Astrocyte of the cerebellum (primary cell): Measurements from ENCODE around the gene MCM3AP.

ENCODE experiments used
- DNase-seq: peaks from one replicate; pipeline ENCODE4 v3.0.0-alpha.2; 2011; ENCODE audit warnings: low read depth
- H3K4me3 ChIP-seq: 2 replicates; pipeline ENCODE4 v1.5.1; 2011; ENCODE audit warnings: mild to moderate bottlenecking, low read depth, low read length, moderate library complexity
- CTCF ChIP-seq: IDR thresholded peaks from 2 replicates; pipeline ENCODE4 v1.5.1; 2012; ENCODE audit warnings: low read length, low read depth, moderate library complexity, mild to moderate bottlenecking; ENCODE audit errors: missing control alignments
- in situ Hi-C: cut with HindIII; loops from 2 replicates; pipeline ENCODE4 v1.10.0; 2017; ENCODE audit warnings: low sequenced_read_pairs

The MCM3AP gene

GRCh38 chr21:46284077-46284644 is 1.2 kb downstream of the MCM3AP start:
- H3K4me3 ChIP-seq = no peak overlapping the region
- DNase-seq = no peak
- TF ChIP-seq CTCF = no peak
- in situ Hi-C loops = no loop called here

- H3K4me3 ChIP-seq = no peak overlapping the region
- no peak for DNase-seq
- no peak for TF ChIP-seq CTCF
- in situ Hi-C loops = no loop called here
Observed at GRCh38 chr21:46274797-46275390, 10.5 kb downstream of the MCM3AP start.

- no peak for DNase-seq
- TF ChIP-seq CTCF = no peak
- in situ Hi-C loops = no loop called here
- H3K4me3 ChIP-seq = no peak overlapping the region
Observed at GRCh38 chr21:46273341-46273740, 12.1 kb downstream of the MCM3AP start.

GRCh38 chr21:46269466-46269865 is 15.9 kb downstream of the MCM3AP start:
- in situ Hi-C loops = no loop called here
- DNase-seq = no peak
- TF ChIP-seq CTCF = no peak
- H3K4me3 ChIP-seq = no peak overlapping the region

GRCh38 chr21:46268371-46268770 is 17.0 kb downstream of the MCM3AP start:
- in situ Hi-C loops = no loop called here
- DNase-seq = no peak
- H3K4me3 ChIP-seq = no peak overlapping the region
- no peak for TF ChIP-seq CTCF

- no peak overlapping the region for H3K4me3 ChIP-seq
- no peak for TF ChIP-seq CTCF
- in situ Hi-C loops = no loop called here
- DNase-seq = no peak
Observed at GRCh38 chr21:46266946-46267345, 18.5 kb downstream of the MCM3AP start.
